Measurements from ENCODE around the gene AGPAT3. TPM values are rescaled to one million over a fixed set of nuclear protein-coding genes. Genes with fewer than 3 reads are reported as not detected.

The AGPAT3 gene
- total RNA-seq, 1 experiment from 2014 or later, result 56.9 TPM

- in situ Hi-C loops (cut with HindIII; ENCODE audit: low pct_unique_long_range_greater_than_20kb, low sequenced_read_pairs), result no loop called here
- no peak for DNase-seq (ENCODE audit: low read depth)
Observed at GRCh38 chr21:43874085-43874805, 9.2 kb downstream of the AGPAT3 start.

GRCh38 chr21:43876605-43877004 lies 11.6 kb downstream of the AGPAT3 start:
- in situ Hi-C loops (cut with HindIII; ENCODE audit: low pct_unique_long_range_greater_than_20kb, low sequenced_read_pairs), result no loop called here

GRCh38 chr21:43877936-43878575 lies 13.0 kb downstream of the AGPAT3 start:
- in situ Hi-C loops (cut with HindIII; ENCODE audit: low pct_unique_long_range_greater_than_20kb, low sequenced_read_pairs), result no loop called here
- no peak for DNase-seq (ENCODE audit: low read depth)

More at GRCh38 chr21:43876605-43877004, 11.6 kb downstream of the AGPAT3 start:
- DNase-seq (ENCODE audit: low read depth), result no peak

- no peak for DNase-seq (ENCODE audit: low read depth)
- in situ Hi-C loops (cut with HindIII; ENCODE audit: low pct_unique_long_range_greater_than_20kb, low sequenced_read_pairs), result no loop called here
Observed at GRCh38 chr21:43879348-43880110, 14.5 kb downstream of the AGPAT3 start.

- DNase-seq (ENCODE audit: low read depth), result no peak
- in situ Hi-C loops (cut with HindIII; ENCODE audit: low pct_unique_long_range_greater_than_20kb, low sequenced_read_pairs), result no loop called here
Observed at GRCh38 chr21:43880111-43880985, 15.3 kb downstream of the AGPAT3 start.

GRCh38 chr21:43881283-43881682 lies 16.3 kb downstream of the AGPAT3 start:
- in situ Hi-C loops (cut with HindIII; ENCODE audit: low pct_unique_long_range_greater_than_20kb, low sequenced_read_pairs), result no loop called here
- no peak for DNase-seq (ENCODE audit: low read depth)

- no peak for DNase-seq (ENCODE audit: low read depth)
- in situ Hi-C loops (cut with HindIII; ENCODE audit: low pct_unique_long_range_greater_than_20kb, low sequenced_read_pairs), result no loop called here
Observed at GRCh38 chr21:43881935-43882334, 16.9 kb downstream of the AGPAT3 start.

- in situ Hi-C loops (cut with HindIII; ENCODE audit: low pct_unique_long_range_greater_than_20kb, low sequenced_read_pairs), result no loop called here
- no peak for DNase-seq (ENCODE audit: low read depth)
Observed at GRCh38 chr21:43882952-43883545, 18.0 kb downstream of the AGPAT3 start.

GRCh38 chr21:43884012-43884860 lies 19.2 kb downstream of the AGPAT3 start:
- peak; percentile 60 for DNase-seq (ENCODE audit: low read depth)
- in situ Hi-C loops (cut with HindIII; ENCODE audit: low pct_unique_long_range_greater_than_20kb, low sequenced_read_pairs), result no loop called here

GRCh38 chr21:43884861-43885417 lies 19.9 kb downstream of the AGPAT3 start:
- no peak for DNase-seq (ENCODE audit: low read depth)
- in situ Hi-C loops (cut with HindIII; ENCODE audit: low pct_unique_long_range_greater_than_20kb, low sequenced_read_pairs), result no loop called here

GRCh38 chr21:43885721-43886120 lies 20.7 kb downstream of the AGPAT3 start:
- no peak for DNase-seq (ENCODE audit: low read depth)
- in situ Hi-C loops (cut with HindIII; ENCODE audit: low pct_unique_long_range_greater_than_20kb, low sequenced_read_pairs), result no loop called here

GRCh38 chr21:43886565-43886964 lies 21.5 kb downstream of the AGPAT3 start:
- in situ Hi-C loops (cut with HindIII; ENCODE audit: low pct_unique_long_range_greater_than_20kb, low sequenced_read_pairs), result no loop called here
- no peak for DNase-seq (ENCODE audit: low read depth)

GRCh38 chr21:43889069-43889468 lies 24.0 kb downstream of the AGPAT3 start:
- in situ Hi-C loops (cut with HindIII; ENCODE audit: low pct_unique_long_range_greater_than_20kb, low sequenced_read_pairs), result no loop called here
- DNase-seq (ENCODE audit: low read depth), result no peak

- DNase-seq (ENCODE audit: low read depth), result no peak
- in situ Hi-C loops (cut with HindIII; ENCODE audit: low pct_unique_long_range_greater_than_20kb, low sequenced_read_pairs), result no loop called here
Observed at GRCh38 chr21:43890042-43890441, 25.0 kb downstream of the AGPAT3 start.

GRCh38 chr21:43892334-43892733 lies 27.3 kb downstream of the AGPAT3 start:
- no peak for DNase-seq (ENCODE audit: low read depth)
- in situ Hi-C loops (cut with HindIII; ENCODE audit: low pct_unique_long_range_greater_than_20kb, low sequenced_read_pairs), result no loop called here

GRCh38 chr21:43892984-43893535 lies 28.0 kb downstream of the AGPAT3 start:
- no peak for DNase-seq (ENCODE audit: low read depth)
- in situ Hi-C loops (cut with HindIII; ENCODE audit: low pct_unique_long_range_greater_than_20kb, low sequenced_read_pairs), result no loop called here
